Measurements from ENCODE around the gene PLEKHA6. TPM values are rescaled to one million over a fixed set of nuclear protein-coding genes. Genes with fewer than 3 reads are reported as not detected.

Gene PLEKHA6
- total RNA-seq, 1 experiment from 2014 or later = 5.5 TPM

- in situ Hi-C loops (cut with HindIII; ENCODE audit: low pct_unique_long_range_greater_than_20kb, low sequenced_read_pairs) = no loop called here
- intact Hi-C loops (cut with micrococcal nuclease; ENCODE audit: unreplicated experiment) = no loop called here
- TF ChIP-seq, protein P1, sequence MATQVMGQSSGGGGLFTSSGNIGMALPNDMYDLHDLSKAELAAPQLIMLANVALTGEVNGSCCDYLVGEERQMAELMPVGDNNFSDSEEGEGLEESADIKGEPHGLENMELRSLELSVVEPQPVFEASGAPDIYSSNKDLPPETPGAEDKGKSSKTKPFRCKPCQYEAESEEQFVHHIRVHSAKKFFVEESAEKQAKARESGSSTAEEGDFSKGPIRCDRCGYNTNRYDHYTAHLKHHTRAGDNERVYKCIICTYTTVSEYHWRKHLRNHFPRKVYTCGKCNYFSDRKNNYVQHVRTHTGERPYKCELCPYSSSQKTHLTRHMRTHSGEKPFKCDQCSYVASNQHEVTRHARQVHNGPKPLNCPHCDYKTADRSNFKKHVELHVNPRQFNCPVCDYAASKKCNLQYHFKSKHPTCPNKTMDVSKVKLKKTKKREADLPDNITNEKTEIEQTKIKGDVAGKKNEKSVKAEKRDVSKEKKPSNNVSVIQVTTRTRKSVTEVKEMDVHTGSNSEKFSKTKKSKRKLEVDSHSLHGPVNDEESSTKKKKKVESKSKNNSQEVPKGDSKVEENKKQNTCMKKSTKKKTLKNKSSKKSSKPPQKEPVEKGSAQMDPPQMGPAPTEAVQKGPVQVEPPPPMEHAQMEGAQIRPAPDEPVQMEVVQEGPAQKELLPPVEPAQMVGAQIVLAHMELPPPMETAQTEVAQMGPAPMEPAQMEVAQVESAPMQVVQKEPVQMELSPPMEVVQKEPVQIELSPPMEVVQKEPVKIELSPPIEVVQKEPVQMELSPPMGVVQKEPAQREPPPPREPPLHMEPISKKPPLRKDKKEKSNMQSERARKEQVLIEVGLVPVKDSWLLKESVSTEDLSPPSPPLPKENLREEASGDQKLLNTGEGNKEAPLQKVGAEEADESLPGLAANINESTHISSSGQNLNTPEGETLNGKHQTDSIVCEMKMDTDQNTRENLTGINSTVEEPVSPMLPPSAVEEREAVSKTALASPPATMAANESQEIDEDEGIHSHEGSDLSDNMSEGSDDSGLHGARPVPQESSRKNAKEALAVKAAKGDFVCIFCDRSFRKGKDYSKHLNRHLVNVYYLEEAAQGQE (IDR thresholded peaks at IDR 0.05; ENCODE audit: insufficient read depth in 1 of 2, low read depth in 2 of 2, low read length in 1 of 2) = no peak
- no peak for TF ChIP-seq SIN3A (IDR thresholded peaks at IDR 0.05; ENCODE audit: borderline replicate concordance, insufficient read depth, low read depth, low read length)
- no peak for TF ChIP-seq TCF7L2 (IDR thresholded peaks at IDR 0.05; ENCODE audit: low read depth, low read length)
- TF ChIP-seq CTCF (IDR thresholded peaks at IDR 0.05) = no peak
- TF ChIP-seq POLR2AphosphoS5 (IDR thresholded peaks at IDR 0.05; ENCODE audit: low read depth, low read length) = no peak
- Histone ChIP-seq H3K4me3 (ENCODE audit: low read depth in 2 of 2, low read length in 2 of 2) (no peak overlapping the region), H3K27ac (ENCODE audit: low read length) (no peak overlapping the region), H3K27me3 (ENCODE audit: control insufficient read depth, insufficient read depth, low read length) (peaks cover 17% of the 10 kb centered on the region), H3K9me3 (ENCODE audit: control insufficient read depth, insufficient read depth, low read depth, low read length) (no peaks in the 10 kb centered on the region), H3K4me1 (ENCODE audit: control insufficient read depth, insufficient read depth, low read length) (no peaks in the 10 kb centered on the region), H3K36me3 (ENCODE audit: control insufficient read depth, insufficient read depth, low read length) (no peaks in the 10 kb centered on the region)
- ATAC-seq (no peak), DNase-seq (ENCODE audit: low read depth, low spot score) (no peak)
- ChIA-PET POLR2A (no interaction called here), CTCF (no interaction called here)
- BruUV-seq (replicated peaks) = no TSS peak
These were observed 170.6 kb downstream of the PLEKHA6 start for GRCh38 chr1:204188959-204189639.

DNA sequence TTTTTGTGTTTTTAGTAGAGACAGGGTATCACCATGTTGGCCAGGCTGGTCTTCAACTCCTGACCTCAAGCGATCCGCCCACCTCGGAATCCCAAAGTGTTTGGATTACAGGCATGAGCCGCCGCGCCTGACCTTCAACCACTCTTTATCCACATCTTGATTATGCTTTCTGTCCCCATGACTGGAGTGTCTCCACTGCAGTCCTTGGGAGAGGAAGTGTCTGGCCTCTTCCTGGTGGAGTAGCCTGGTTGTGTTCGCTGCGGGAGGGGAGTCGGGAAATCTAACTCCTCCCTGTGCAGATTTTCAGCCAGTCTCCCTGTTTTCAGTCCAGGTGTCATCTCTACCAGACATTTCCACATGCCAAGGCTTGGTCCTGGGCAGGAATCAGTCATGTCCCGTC is 173.1 kb downstream of the PLEKHA6 start:
- H3K4me1 ChIP-seq (ENCODE audit: control insufficient read depth, insufficient read depth, low read length) = no peaks in the 10 kb centered on the region
- TF ChIP-seq SIN3A (IDR thresholded peaks at IDR 0.05; ENCODE audit: borderline replicate concordance, insufficient read depth, low read depth, low read length) = no peak
- TF ChIP-seq, protein P1 (IDR thresholded peaks at IDR 0.05; ENCODE audit: insufficient read depth in 1 of 2, low read depth in 2 of 2, low read length in 1 of 2) = no peak
- TF ChIP-seq POLR2AphosphoS5 (IDR thresholded peaks at IDR 0.05; ENCODE audit: low read depth, low read length) = no peak
- TF ChIP-seq CTCF (IDR thresholded peaks at IDR 0.05) = no peak
- TF ChIP-seq TCF7L2 (IDR thresholded peaks at IDR 0.05; ENCODE audit: low read depth, low read length) = no peak
- ATAC-seq = no peak
- ChIA-PET POLR2A (no interaction called here), CTCF (no interaction called here)
- no peak overlapping the region for H3K4me3 ChIP-seq (ENCODE audit: low read depth in 2 of 2, low read length in 2 of 2)
- in situ Hi-C loops (cut with HindIII; ENCODE audit: low pct_unique_long_range_greater_than_20kb, low sequenced_read_pairs) = no loop called here
- peaks cover 15% of the 10 kb centered on the region for H3K27me3 ChIP-seq (ENCODE audit: control insufficient read depth, insufficient read depth, low read length)
- no peaks in the 10 kb centered on the region for H3K36me3 ChIP-seq (ENCODE audit: control insufficient read depth, insufficient read depth, low read length)
- no TSS peak for BruUV-seq (replicated peaks)
- H3K9me3 ChIP-seq (ENCODE audit: control insufficient read depth, insufficient read depth, low read depth, low read length) = no peaks in the 10 kb centered on the region
- no peak for DNase-seq (ENCODE audit: low read depth, low spot score)
- H3K27ac ChIP-seq (ENCODE audit: low read length) = no peak overlapping the region
- intact Hi-C loops (cut with micrococcal nuclease; ENCODE audit: unreplicated experiment) = no loop called here

All from Panc1 (cell line).